IPS DF 6.9 (cell line): ENCODE measurements around the gene NPHS1.

Experiments used
- DNase-seq: peaks from one replicate; pipeline ENCODE4 v3.0.0-alpha.2; 2013; ENCODE audit warnings: low read depth, low spot score
- H3K27ac ChIP-seq: one replicate; pipeline ENCODE4 v1.5.1; 2013; ENCODE audit warnings: low read length, control low read depth
- H3K27me3 ChIP-seq: 2 replicates; pipeline ENCODE4 v1.6.1; 2013; ENCODE audit warnings: mild to moderate bottlenecking, low read length; ENCODE audit not compliant: control insufficient read depth, insufficient read depth
- H3K36me3 ChIP-seq: 2 replicates; pipeline ENCODE4 v1.6.1; 2013; ENCODE audit warnings: low read length; ENCODE audit not compliant: control insufficient read depth, insufficient read depth
- H3K4me1 ChIP-seq: 2 replicates; pipeline ENCODE4 v1.6.1; 2013; ENCODE audit warnings: low read length; ENCODE audit not compliant: control insufficient read depth, insufficient read depth
- H3K4me3 ChIP-seq: 2 replicates; pipeline ENCODE4 v1.5.1; 2013; ENCODE audit warnings: mild to moderate bottlenecking, low read length
- H3K9me3 ChIP-seq: 2 replicates; pipeline ENCODE4 v1.6.1; 2013; ENCODE audit warnings: low read length, inconsistent platforms; ENCODE audit not compliant: control insufficient read depth, insufficient read depth
- WGBS: extraction: QIAGEN DNeasy Blood & Tissue Kit; methylation state at CpG from one replicate; pipeline ENCODE4 v1.1.7; 2013; ENCODE audit warnings: mixed read lengths, missing lambda C conversion rate; ENCODE audit not compliant: insufficient read length, insufficient coverage; 5-methylcytosine and 5-hydroxymethylcytosine counted together

NPHS1 gene

DNA sequence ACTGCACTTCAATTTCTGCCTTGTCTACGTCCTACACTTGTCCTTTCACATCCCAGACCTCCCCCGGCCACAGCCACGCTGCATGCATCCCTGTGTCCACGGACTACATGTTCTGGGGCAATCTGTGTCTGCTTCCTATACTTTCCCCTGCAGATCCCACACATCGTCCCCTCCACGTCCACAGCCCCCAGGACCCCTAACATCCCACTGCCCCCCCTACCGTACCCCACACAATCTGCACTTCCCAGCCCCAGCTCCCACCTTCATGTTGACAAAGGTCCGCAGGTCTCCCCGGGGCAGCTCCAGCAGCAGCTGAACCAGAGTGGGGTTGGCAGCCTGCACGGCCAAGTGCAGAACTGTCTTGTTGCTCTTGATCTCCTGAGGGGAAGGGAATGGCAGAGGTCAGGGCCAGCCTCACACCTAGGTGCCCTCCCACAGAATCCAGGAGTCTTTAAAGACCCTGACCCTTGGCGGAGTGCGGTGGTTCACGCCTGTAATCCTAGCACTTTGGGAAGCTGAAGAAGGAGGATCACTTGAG is 37.9 kb upstream of the NPHS1 start:
- peaks cover 33% of the 10 kb centered on the region for H3K36me3 ChIP-seq
- no peak overlapping the region for H3K27ac ChIP-seq
- H3K27me3 ChIP-seq = no peaks in the 10 kb centered on the region
- no CpG with 5 or more reads among the region's 13 CpGs for WGBS
- DNase-seq = no peak
- H3K9me3 ChIP-seq = no peaks in the 10 kb centered on the region
- no peaks in the 10 kb centered on the region for H3K4me1 ChIP-seq
- H3K4me3 ChIP-seq = no peak overlapping the region

DNA sequence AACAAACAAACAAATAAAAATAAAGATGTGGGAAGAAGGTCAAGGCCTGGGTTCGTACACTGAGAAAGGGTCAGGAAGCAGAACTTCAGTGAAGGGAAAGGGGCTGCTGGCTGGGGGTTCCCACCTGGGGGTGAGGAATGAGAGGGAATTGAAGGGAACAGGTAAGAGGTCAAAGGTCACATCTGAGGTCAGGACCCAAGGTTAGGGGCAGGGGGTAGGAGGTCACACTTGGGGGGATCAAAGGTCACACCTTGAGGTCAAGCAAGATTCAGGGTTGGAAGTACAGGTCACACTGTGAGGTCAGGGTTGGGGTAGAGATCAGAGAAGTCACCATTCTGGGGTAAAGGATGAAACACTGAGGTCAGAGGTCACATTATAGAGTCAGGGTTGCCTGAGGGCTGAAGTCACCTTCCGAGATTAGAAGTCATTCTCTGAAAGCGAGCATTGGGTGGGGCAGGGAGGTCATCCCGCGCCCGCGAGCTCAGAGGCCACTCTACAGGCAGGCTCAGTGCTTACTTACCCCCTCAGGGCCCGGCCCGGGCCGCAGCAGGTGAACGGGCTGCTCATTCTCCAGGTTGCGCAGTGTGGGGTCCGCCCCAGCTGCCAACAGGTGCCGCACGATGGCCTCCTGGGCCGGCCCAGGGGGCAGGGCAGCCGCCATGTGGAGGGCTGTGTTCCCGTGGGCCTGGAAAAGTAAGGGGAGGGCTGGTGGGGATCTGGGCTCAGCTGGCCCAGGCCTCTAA is 37.2 kb upstream of the NPHS1 start:
- DNase-seq = no peak
- no peaks in the 10 kb centered on the region for H3K27me3 ChIP-seq
- no peak overlapping the region for H3K27ac ChIP-seq
- no peak overlapping the region for H3K4me3 ChIP-seq
- WGBS = no CpG with 5 or more reads among the region's 18 CpGs
- no peaks in the 10 kb centered on the region for H3K9me3 ChIP-seq
- H3K4me1 ChIP-seq = no peaks in the 10 kb centered on the region
- H3K36me3 ChIP-seq = peaks cover 33% of the 10 kb centered on the region

DNA sequence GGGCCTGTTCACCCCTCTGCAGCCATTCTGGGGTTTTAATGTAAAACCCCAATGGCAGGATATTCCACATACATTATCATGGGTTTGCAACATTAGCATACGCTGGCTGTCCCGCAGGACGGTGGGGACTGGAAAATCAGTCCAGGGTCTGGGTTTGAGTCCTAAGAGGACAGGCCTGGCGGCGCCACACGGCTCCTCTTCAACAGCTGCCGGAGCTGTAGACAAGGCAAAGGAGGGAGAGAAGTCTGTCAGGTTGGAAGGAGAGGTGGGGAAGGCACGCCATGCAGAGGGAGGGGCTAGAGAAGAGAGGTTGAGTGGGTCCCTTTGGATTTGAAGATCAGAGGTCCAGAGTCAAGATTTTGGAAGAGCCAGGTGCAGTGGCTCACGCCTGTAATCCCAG is 36.1 kb upstream of the NPHS1 start:
- DNase-seq = no peak
- H3K27me3 ChIP-seq = no peaks in the 10 kb centered on the region
- no peak overlapping the region for H3K4me3 ChIP-seq
- no peak overlapping the region for H3K27ac ChIP-seq
- no CpG with 5 or more reads among the region's 9 CpGs for WGBS
- peaks cover 31% of the 10 kb centered on the region for H3K36me3 ChIP-seq
- no peaks in the 10 kb centered on the region for H3K4me1 ChIP-seq
- H3K9me3 ChIP-seq = no peaks in the 10 kb centered on the region

DNA sequence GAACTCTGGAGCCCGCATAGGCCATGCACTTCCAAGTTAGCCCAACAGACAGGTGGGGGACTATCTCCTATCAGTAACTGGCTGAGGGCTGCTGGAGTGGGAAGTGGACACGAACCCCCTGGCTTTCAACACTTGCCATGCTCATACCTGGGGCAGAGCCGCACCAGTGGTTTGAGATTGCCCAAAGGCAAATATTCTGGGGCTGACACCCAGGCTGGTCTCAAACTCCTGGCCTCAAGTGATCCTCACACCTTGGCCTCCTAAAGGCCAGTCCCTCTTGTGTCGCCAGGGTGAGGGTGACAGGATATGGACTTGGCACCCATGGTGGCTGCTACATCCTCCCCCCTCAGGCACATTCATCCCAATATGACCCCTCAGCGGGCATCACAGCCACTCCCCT is 34.9 kb upstream of the NPHS1 start:
- no peak overlapping the region for H3K27ac ChIP-seq
- H3K4me1 ChIP-seq = no peaks in the 10 kb centered on the region
- H3K4me3 ChIP-seq = no peak overlapping the region
- H3K36me3 ChIP-seq = peaks cover 31% of the 10 kb centered on the region
- H3K9me3 ChIP-seq = no peaks in the 10 kb centered on the region
- no peak for DNase-seq
- no CpG with 5 or more reads among the region's 5 CpGs for WGBS
- H3K27me3 ChIP-seq = no peaks in the 10 kb centered on the region

DNA sequence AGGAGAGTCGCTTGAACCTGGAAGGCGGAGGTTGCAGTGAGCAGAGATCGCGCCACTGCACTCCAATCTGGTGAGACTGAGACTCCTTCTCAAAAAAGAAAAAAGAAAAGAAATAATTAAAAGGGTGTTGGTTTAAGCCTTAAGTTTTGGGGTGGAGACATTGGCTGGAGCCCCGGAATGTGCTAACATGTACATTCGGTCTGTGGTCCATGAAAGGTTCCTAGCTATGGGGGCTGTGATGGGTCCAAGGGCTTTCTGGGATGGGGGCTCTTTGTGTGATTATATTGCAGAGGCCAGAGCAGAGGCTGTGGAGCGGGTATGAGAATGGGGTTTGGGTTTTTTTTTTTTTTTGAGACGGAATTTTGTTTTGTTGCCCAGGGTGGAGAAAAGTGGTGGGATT is 33.6 kb upstream of the NPHS1 start:
- H3K4me3 ChIP-seq = no peak overlapping the region
- WGBS = no CpG with 5 or more reads among the region's 8 CpGs
- no peaks in the 10 kb centered on the region for H3K27me3 ChIP-seq
- no peak for DNase-seq
- H3K4me1 ChIP-seq = no peaks in the 10 kb centered on the region
- no peak overlapping the region for H3K27ac ChIP-seq
- peaks cover 29% of the 10 kb centered on the region for H3K36me3 ChIP-seq
- H3K9me3 ChIP-seq = no peaks in the 10 kb centered on the region

DNA sequence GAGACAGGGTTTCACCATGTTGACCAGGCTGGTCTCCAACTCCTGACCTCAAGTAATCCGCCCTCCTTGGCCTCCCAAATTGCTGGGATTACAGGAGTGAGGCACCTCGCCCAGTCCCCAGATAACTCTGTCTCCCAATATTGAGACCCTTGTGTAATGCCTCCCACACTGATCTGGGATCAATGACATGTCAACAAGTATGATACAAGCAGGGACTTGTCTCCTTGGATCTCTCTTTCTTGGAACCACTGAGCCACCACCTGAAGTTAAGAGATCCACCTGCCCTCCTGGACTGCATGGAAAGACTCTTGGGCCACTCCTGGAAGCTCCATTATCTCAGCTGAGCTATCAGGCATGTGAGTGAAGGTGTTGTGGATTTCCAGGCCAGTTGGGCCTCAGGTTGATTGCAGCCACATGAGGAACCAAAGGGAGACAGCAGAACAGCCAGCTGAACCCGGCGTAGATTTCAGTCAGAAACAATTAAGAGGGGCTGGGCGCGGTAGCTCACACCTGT is 33.0 kb upstream of the NPHS1 start:
- no peaks in the 10 kb centered on the region for H3K9me3 ChIP-seq
- no peaks in the 10 kb centered on the region for H3K27me3 ChIP-seq
- no peak overlapping the region for H3K27ac ChIP-seq
- H3K4me3 ChIP-seq = no peak overlapping the region
- peaks cover 24% of the 10 kb centered on the region for H3K36me3 ChIP-seq
- WGBS = no CpG with 5 or more reads among the region's 6 CpGs
- no peak for DNase-seq
- no peaks in the 10 kb centered on the region for H3K4me1 ChIP-seq

DNA sequence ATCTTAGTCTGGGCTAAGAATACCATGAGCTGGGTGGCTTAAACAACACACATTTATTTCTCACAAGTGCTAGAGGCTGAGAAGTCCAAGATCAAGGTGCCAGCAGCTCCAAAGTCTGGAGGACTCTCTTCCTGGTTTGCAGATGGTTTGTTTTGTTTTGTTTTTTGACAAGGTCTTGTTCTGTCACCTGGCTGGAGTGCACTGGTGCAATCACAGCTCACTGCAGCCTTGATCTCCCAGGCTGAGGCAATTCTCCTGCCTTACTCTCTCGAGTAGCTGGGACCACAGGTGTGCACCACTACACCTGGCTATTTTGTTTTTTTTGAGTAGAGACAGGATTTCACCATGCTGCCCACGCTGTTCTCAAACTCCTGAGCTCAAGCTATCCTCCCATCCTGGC is 31.6 kb upstream of the NPHS1 start:
- Histone ChIP-seq H3K27ac (no peak overlapping the region), H3K36me3 (peaks cover 14% of the 10 kb centered on the region), H3K27me3 (no peaks in the 10 kb centered on the region), H3K4me3 (no peak overlapping the region), H3K9me3 (no peaks in the 10 kb centered on the region), H3K4me1 (no peaks in the 10 kb centered on the region)
- no peak for DNase-seq
- WGBS = no CpG with 5 or more reads among the region's 2 CpGs

DNA sequence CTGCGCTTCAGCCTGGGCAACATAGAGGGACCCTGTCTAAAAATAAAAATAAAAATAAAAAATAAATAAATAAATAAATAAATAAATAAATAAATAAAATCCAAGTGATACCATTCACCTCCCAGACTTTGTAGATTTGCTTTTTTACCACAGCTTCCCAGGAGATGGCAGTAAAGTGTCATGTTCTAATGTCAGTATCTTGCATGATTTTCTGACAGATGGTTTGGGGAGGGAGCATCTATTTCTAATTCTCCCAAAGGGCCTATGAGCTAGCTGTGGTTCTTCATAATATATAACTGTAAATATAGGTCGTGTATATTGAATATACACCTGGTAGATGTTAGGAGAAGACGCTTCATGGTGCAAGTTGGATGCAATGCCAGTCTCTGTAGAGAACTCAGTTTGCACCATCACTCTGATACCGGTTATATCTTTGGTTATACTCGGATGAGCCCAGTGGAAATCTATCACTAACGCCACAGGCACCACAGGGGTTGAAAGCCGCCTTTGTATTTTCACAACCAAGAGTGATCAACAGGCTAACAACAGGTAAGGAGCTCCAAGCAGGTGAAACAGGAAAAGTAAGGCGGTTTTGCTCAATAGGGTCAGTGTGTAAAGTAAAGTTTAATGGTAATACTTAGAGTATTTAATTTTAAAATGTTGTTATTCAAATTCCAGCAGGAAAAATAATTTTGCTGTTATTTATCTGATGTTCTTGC is 30.0 kb upstream of the NPHS1 start:
- WGBS = no CpG with 5 or more reads among the region's 8 CpGs
- no peaks in the 10 kb centered on the region for H3K27me3 ChIP-seq
- no peak for DNase-seq

DNA sequence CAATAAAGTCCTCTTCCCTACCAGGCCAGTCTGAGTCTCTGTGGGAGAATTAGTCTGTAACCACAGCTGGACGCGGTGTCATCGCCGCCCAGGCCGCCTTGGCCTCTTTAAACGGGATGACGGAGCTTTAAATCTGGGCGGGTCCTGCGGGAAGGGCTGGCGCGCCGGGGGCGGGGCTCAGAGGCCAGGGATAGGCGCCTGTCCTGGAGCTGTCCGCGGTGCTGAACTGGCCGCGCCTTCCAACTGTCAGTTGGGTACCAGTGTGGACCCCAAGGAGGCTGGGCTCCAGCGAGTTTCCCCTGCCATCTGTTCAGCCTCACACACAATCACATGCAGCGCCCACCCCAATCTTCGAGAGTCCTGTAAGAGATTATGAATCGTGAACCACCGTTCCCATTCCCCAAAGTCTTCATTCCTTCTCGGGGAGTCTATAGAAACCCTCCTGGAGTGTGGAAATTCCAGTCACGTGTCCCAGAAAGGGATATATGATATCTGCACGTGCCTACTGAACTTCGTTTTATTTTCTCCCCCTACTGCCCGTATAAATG is 27.5 kb upstream of the NPHS1 start:
- no peaks in the 10 kb centered on the region for H3K27me3 ChIP-seq
- no peaks in the 10 kb centered on the region for H3K36me3 ChIP-seq
- H3K4me1 ChIP-seq = no peaks in the 10 kb centered on the region
- peak; percentile 72 for DNase-seq
- H3K4me3 ChIP-seq = no peak overlapping the region
- no peaks in the 10 kb centered on the region for H3K9me3 ChIP-seq
- WGBS = no CpG with 5 or more reads among the region's 28 CpGs
- no peak overlapping the region for H3K27ac ChIP-seq

More for the DNA sequence above, 30.0 kb upstream of the NPHS1 start:
- no peaks in the 10 kb centered on the region for H3K9me3 ChIP-seq
- no peak overlapping the region for H3K4me3 ChIP-seq
- peaks cover 3% of the 10 kb centered on the region; the same call in 1 of the 2 replicates for H3K36me3 ChIP-seq
- H3K4me1 ChIP-seq = no peaks in the 10 kb centered on the region
- no peak overlapping the region for H3K27ac ChIP-seq

DNA sequence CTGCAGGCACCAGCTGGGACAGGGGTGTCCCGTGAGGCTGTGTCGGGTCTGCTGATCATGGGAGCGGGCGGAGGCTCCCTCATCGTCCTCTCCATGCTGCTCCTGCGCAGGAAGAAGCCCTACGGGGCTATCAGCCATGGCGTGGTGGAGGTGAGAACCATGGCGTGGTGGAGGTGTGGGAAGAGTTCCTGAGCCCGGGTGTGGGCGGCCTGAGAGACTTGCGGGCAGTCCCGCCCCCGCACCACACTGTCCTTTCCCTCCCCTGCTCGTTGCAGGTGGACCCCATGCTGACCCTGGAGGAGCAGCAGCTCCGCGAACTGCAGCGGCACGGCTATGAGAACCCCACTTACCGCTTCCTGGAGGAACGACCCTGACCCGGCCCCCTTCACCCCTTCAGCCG is 26.8 kb upstream of the NPHS1 start:
- DNase-seq = no peak
- H3K36me3 ChIP-seq = no peaks in the 10 kb centered on the region
- WGBS = no CpG with 5 or more reads among the region's 23 CpGs
- no peaks in the 10 kb centered on the region for H3K9me3 ChIP-seq
- H3K27ac ChIP-seq = no peak overlapping the region
- H3K4me1 ChIP-seq = no peaks in the 10 kb centered on the region; the same call in 1 of the 2 replicates
- no peak overlapping the region for H3K4me3 ChIP-seq
- H3K27me3 ChIP-seq = no peaks in the 10 kb centered on the region
